HG02885 (cell line): Measurements from ENCODE around the gene CYB561.

Experiments
- ATAC-seq: cut with Tn5 transposase; IDR thresholded peaks from one replicate; pipeline ENCODE4 v1.9.1; 2021; ENCODE audit warnings: mild to moderate bottlenecking; ENCODE audit not compliant: unreplicated experiment, poor library complexity

CYB561 gene

GRCh38 chr17:63445954-63446752, at the start of gene CYB561:
Gene CYB561, minus strand, starts transcription at chr17:63446306. Its CDS starts 8,759 bp downstream, at chr17:63437547.
- ATAC-seq: peak; percentile 67

GRCh38 chr17:63495491-63495890, 49.4 kb upstream of the CYB561 start:
- no peak for ATAC-seq

- no peak for ATAC-seq
Observed at GRCh38 chr17:63494300-63494928, 48.3 kb upstream of the CYB561 start.

- ATAC-seq: no peak
Observed at GRCh38 chr17:63493411-63493810, 47.3 kb upstream of the CYB561 start.

- no peak for ATAC-seq
Observed at GRCh38 chr17:63492940-63493339, 46.8 kb upstream of the CYB561 start.

- ATAC-seq: no peak
Observed at GRCh38 chr17:63491977-63492618, 46.0 kb upstream of the CYB561 start.

GRCh38 chr17:63491413-63491812, 45.3 kb upstream of the CYB561 start:
- no peak for ATAC-seq

GRCh38 chr17:63490858-63491400, 44.8 kb upstream of the CYB561 start:
- ATAC-seq: no peak

GRCh38 chr17:63490329-63490728, 44.2 kb upstream of the CYB561 start:
- no peak for ATAC-seq

GRCh38 chr17:63489291-63489690, 43.2 kb upstream of the CYB561 start:
- no peak for ATAC-seq

- no peak for ATAC-seq
Observed at GRCh38 chr17:63488851-63489250, 42.7 kb upstream of the CYB561 start.

- no peak for ATAC-seq
Observed at GRCh38 chr17:63487014-63487339, 40.9 kb upstream of the CYB561 start.

GRCh38 chr17:63486317-63487013, 40.4 kb upstream of the CYB561 start:
- ATAC-seq: no peak

- no peak for ATAC-seq
Observed at GRCh38 chr17:63483655-63484575, 37.8 kb upstream of the CYB561 start.

GRCh38 chr17:63483038-63483437, 36.9 kb upstream of the CYB561 start:
- ATAC-seq: no peak

- no peak for ATAC-seq
Observed at GRCh38 chr17:63482509-63482908, 36.4 kb upstream of the CYB561 start.

- no peak for ATAC-seq
Observed at GRCh38 chr17:63481488-63481870, 35.4 kb upstream of the CYB561 start.

GRCh38 chr17:63480826-63481487, 34.9 kb upstream of the CYB561 start:
- no peak for ATAC-seq

GRCh38 chr17:63480192-63480784, 34.2 kb upstream of the CYB561 start:
- ATAC-seq: no peak
